Psoas muscle (tissue), 8 donors: ENCODE measurements around the gene GRM5. TPM values are rescaled to one million over a fixed set of nuclear protein-coding genes. Genes with fewer than 3 reads are reported as not detected.

Experiments
- ATAC-seq, 4 donors: fragments of 200-7000 bp; cut with Tn5 transposase; one replicate each; pipeline ENCODE4 v1.9.1; 2020; ENCODE audit warnings: moderate library complexity in 3 of 4, mild to moderate bottlenecking in 2 of 4
- DNase-seq, 2 donors: peaks; one replicate each; pipeline ENCODE4 v3.0.0-alpha.2; 2020
- H3K27ac ChIP-seq: fragments of 200-600 bp; one replicate; pipeline ENCODE4 v1.8.0; 2022
- H3K27me3 ChIP-seq, 3 donors: fragments of 200-600 bp in 1 of 3; one replicate each; pipeline versions ENCODE4 v1.6.1 to v1.8.0; 2013 to 2022; ENCODE audit warnings: low read length in 2 of 3, mild to moderate bottlenecking in 2 of 3, moderate library complexity in 1 of 3; ENCODE audit not compliant: insufficient read depth in 3 of 3
- H3K36me3 ChIP-seq, 2 donors: fragments of 200-600 bp in 1 of 2; one replicate each; pipeline versions ENCODE4 v1.6.1 to v1.8.0; 2013 to 2022; ENCODE audit warnings: low read depth in 1 of 2, mild to moderate bottlenecking in 1 of 2, moderate library complexity in 1 of 2; ENCODE audit not compliant: insufficient read depth in 1 of 2
- H3K4me1 ChIP-seq: fragments of 200-600 bp; one replicate; pipeline ENCODE4 v1.8.0; 2022
- H3K4me3 ChIP-seq: fragments of 200-600 bp; one replicate; pipeline ENCODE4 v1.8.0; 2022; ENCODE audit warnings: mild to moderate bottlenecking
- H3K9me3 ChIP-seq: fragments of 200-600 bp; one replicate; pipeline ENCODE4 v1.8.0; 2022
- CTCF ChIP-seq: fragments of 200-600 bp; IDR thresholded peaks from one replicate; pipeline ENCODE4 v1.8.0; 2022; ENCODE audit warnings: antibody characterized with exemption
- WGBS, 3 donors: extraction: QIAGEN DNeasy Blood & Tissue Kit; methylation state at CpG; one replicate each; pipeline versions ENCODE4 v1.1.6 to v1.1.7; 2013; 5-methylcytosine and 5-hydroxymethylcytosine counted together
- intact Hi-C, 2 donors: fragments of 100-400 bp; cut with DNase I; formaldehyde crosslinking; loops; one replicate each; pipeline versions ENCODE4 v1.11.0 to v1.14.2; 2022
- polyA plus RNA-seq, 3 donors: library from polyadenylated mRNA; stranded (reverse); fragments of 200-250 nt; gene quantifications; one replicate each; pipeline ENCODE4 v1.2.3, GENCODE V29; 2013
- total RNA-seq, 4 donors: library from RNA; stranded (reverse); fragmentation: NEBNext Ultra II Directional in 2 of 4; extraction: Animal tissue kit (Norgen Biotek cat#: 25700) in 2 of 4; gene quantifications; one replicate each; pipeline versions ENCODE4 v1.2.1 to v1.2.4, GENCODE V29; 2021 to 2023
- donor health status: healthy with polysubstance abuse.
- donor health status: DM: no; HTN: no; CAD: no; lungs with moderate emphysema.
- donor health status: Bipolar disorder and iron deficiency.
- donor health status: healthy.
- donor health status: DM: yes; HTN: yes; CAD: no.
- donor health status: DM: no; HTN: no; CAD: no.
- donor health status: DM: no; HTN: no; CAD: no.
- donor health status: DM: yes; HTN: yes; CAD: no.

GRM5 gene
- total and polyA plus RNA-seq, 7 donors = under 0.01 TPM; not detected in 6

- Histone ChIP-seq H3K9me3 (no peaks in the 10 kb centered on the region), H3K36me3 (no peaks in the 10 kb centered on the region), H3K4me1 (no peaks in the 10 kb centered on the region), H3K27me3 (no peaks in the 10 kb centered on the region), H3K4me3 (no peak overlapping the region), H3K27ac (no peak overlapping the region)
- 42 to 45% (median 45%) methylated on average over 5 of the region's 5 CpGs for WGBS, 3 donors
- no peak for ATAC-seq
- no peak for DNase-seq
- intact Hi-C loops = no loop called here
- TF ChIP-seq CTCF = no peak
Measured at GRCh38 chr11:88618327-88619070, 447.3 kb downstream of the GRM5 start.

DNA sequence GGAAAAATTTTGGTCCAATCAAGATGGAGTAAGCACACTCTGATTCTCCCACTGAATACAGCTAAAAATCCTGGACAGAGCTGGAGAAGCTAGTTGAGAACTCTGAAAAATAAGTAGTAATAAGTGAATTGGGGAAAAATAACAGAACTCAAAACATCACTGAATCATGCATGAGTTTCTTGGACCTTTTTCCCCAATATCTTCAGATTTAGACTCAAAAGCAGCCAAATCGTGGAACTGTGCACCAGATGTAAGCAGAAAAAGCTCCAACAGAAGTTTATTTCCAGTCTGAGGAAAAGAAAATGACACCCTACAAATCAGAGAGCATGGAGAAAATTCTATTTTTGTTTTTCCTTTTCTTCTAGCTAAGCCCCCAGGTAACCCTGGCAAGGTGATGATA is 448.6 kb downstream of the GRM5 start:
- DNase-seq (no peak), ATAC-seq (no peak)
- TF ChIP-seq CTCF = no peak
- H3K36me3 ChIP-seq = no peaks in the 10 kb centered on the region
- no peak overlapping the region for H3K4me3 ChIP-seq
- WGBS, 3 donors = 63 to 77% (median 77%) methylated on average over 1 of the region's 1 CpG
- no peak overlapping the region for H3K27ac ChIP-seq
- intact Hi-C loops = no loop called here
- no peaks in the 10 kb centered on the region for H3K4me1 ChIP-seq
- no peaks in the 10 kb centered on the region for H3K27me3 ChIP-seq
- H3K9me3 ChIP-seq = no peaks in the 10 kb centered on the region

DNA sequence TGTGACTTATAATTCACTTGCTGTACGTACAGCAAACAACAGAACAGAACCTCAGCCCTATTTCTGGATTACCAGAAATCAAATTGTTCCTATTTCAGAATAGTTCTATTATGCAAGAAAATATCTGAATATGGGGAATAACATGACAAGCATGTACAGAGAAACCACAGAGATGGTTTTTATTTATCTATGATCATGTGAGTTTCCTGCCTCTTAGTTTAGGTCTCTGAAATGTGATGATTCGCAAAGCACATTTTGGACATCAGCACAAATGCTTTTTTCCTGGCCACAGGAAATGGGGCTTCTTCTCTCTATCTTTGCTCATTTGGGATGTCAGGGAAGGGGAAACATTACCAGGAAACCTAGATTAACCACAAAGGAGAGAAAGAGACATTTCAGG is 461.5 kb downstream of the GRM5 start:
- H3K4me3 ChIP-seq = no peak overlapping the region
- no peak overlapping the region for H3K27ac ChIP-seq
- H3K4me1 ChIP-seq = no peaks in the 10 kb centered on the region
- no peak for DNase-seq
- 72 to 81% (median 80%) methylated on average over 2 of the region's 2 CpGs for WGBS, 3 donors
- intact Hi-C loops = no loop called here
- H3K36me3 ChIP-seq = no peaks in the 10 kb centered on the region
- no peak for TF ChIP-seq CTCF
- no peak for ATAC-seq
- no peaks in the 10 kb centered on the region for H3K27me3 ChIP-seq
- no peaks in the 10 kb centered on the region for H3K9me3 ChIP-seq

DNA sequence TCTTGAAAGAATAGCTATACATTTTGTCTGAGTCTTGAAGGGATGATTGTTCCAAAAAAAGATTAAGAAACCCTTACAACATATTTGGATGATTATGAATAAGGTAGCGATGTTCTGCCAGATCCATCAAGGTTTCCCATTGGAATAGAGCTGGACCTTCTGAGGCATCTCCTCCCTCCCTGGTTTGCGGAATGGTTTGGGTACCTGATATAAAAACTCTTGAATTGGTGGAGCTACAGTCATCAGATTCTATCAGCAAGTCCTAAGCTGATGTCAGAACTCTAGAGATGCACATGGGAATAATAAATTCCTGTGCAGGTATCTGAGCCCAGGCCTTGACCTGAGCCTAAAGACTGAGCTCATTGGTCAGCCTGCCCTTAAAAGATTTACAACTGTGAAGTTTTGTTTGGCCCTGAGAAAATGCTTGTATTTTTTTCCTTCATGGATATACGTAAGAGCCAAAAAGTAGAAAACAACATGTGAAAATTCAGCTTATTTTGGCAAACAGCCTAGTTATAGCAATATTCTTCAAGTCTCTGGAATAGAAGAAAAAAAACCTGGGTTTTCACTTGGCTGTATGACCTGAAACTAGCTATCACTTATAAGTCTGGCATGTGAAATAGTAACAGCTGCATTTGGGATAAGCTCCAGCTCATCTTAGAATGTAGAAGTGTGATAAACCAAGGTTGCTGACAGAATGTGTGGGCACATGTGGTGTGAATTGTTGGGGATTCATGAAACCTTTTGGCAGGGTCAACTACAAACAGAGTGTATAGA is 462.5 kb downstream of the GRM5 start:
- H3K9me3 ChIP-seq = no peaks in the 10 kb centered on the region
- no peaks in the 10 kb centered on the region for H3K36me3 ChIP-seq
- TF ChIP-seq CTCF = no peak
- no peaks in the 10 kb centered on the region for H3K4me1 ChIP-seq
- H3K4me3 ChIP-seq = no peak overlapping the region
- ATAC-seq (no peak), DNase-seq (no peak)
- H3K27me3 ChIP-seq = no peaks in the 10 kb centered on the region
- 61 to 66% (median 63%) methylated on average over 3 of the region's 3 CpGs for whole genome bisulfite sequencing, 3 donors
- H3K27ac ChIP-seq = no peak overlapping the region
- intact Hi-C loops = no loop called here
